ENCODE results near the gene AGAP3. TPM values are rescaled to one million over a fixed set of nuclear protein-coding genes. Genes with fewer than 3 reads are reported as not detected.

The AGAP3 gene
- total and polyA plus RNA-seq, 2 donors (not counting 1 experiment from before 2014, with no cell fraction given) = 21.1 to 22.3 TPM

GRCh38 chr7:151078233-151079040 lies 7.8 kb upstream of the AGAP3 start:
- Histone ChIP-seq H3K9ac (ENCODE audit: low read length) (no peak overlapping the region), H3K27me3 (replicated peaks in 1 of 4; ENCODE audit: control extremely low read depth in 1 of 4, control insufficient read depth in 3 of 4, insufficient read depth in 4 of 4, low read length in 3 of 4) (no peaks in the 10 kb centered on the region), H2AFZ (ENCODE audit: insufficient read depth, low read depth, low read length, poor library complexity, severe bottlenecking) (no peak overlapping the region), H4K20me1 (ENCODE audit: control insufficient read depth, insufficient read depth, low read length, poor library complexity, severe bottlenecking) (peaks cover 26% of the 10 kb centered on the region), H3K9me3 (ENCODE audit: control extremely low read depth in 1 of 3, control insufficient read depth in 2 of 3, insufficient read depth in 1 of 3, low read length in 2 of 3) (no peaks in the 10 kb centered on the region), H3K4me1 (ENCODE audit: control insufficient read depth in 2 of 2, insufficient read depth in 2 of 2, low read length in 2 of 2) (peaks cover 26 to 39% of the 10 kb centered on the region in 2 donors), H3K36me3 (replicated peaks in 1 of 2; ENCODE audit: control extremely low read depth in 1 of 2, control insufficient read depth in 1 of 2, extremely low read depth in 1 of 2, insufficient read depth in 2 of 2, low read length in 1 of 2) (peaks cover 0 to 15% of the 10 kb centered on the region in 2 experiments), H3K27ac (ENCODE audit: low read length in 2 of 2) (no peak overlapping the region), H3K4me3 (ENCODE audit: control extremely low read depth in 1 of 5, extremely low read depth in 1 of 5, insufficient read depth in 1 of 5, low read depth in 2 of 5, low read length in 4 of 5) (no peak overlapping the region), H3K4me2 (replicated peaks; ENCODE audit: low read depth, low read length, poor library complexity, severe bottlenecking) (no peak overlapping the region), H3K79me2 (ENCODE audit: control insufficient read depth, insufficient read depth, low read length) (peaks cover 39% of the 10 kb centered on the region)
- peak overlapping the region; percentile 87 for H3K4me3 Mint-ChIP-seq
- POLR2A ChIA-PET = interaction anchor here (0.6 kb wide), 1 partner anchor 20 kb away, joined by 8 read pairs; no protein-coding TSS in a partner anchor
- H3K9me3 Mint-ChIP-seq (ENCODE audit: insufficient read depth) = no peaks in the 10 kb centered on the region
- H3K27me3 Mint-ChIP-seq = no peaks in the 10 kb centered on the region
- TF ChIP-seq, protein P1, sequence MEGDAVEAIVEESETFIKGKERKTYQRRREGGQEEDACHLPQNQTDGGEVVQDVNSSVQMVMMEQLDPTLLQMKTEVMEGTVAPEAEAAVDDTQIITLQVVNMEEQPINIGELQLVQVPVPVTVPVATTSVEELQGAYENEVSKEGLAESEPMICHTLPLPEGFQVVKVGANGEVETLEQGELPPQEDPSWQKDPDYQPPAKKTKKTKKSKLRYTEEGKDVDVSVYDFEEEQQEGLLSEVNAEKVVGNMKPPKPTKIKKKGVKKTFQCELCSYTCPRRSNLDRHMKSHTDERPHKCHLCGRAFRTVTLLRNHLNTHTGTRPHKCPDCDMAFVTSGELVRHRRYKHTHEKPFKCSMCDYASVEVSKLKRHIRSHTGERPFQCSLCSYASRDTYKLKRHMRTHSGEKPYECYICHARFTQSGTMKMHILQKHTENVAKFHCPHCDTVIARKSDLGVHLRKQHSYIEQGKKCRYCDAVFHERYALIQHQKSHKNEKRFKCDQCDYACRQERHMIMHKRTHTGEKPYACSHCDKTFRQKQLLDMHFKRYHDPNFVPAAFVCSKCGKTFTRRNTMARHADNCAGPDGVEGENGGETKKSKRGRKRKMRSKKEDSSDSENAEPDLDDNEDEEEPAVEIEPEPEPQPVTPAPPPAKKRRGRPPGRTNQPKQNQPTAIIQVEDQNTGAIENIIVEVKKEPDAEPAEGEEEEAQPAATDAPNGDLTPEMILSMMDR (IDR thresholded peaks at IDR 0.05) = no peak
- TF ChIP-seq EZH2 (IDR thresholded peaks at IDR 0.05; ENCODE audit: borderline replicate concordance, insufficient read depth, low read depth, low read length, poor library complexity, severe bottlenecking) = no peak
- intact Hi-C loops (cut with micrococcal nuclease) = no loop called here
- H3K4me1 Mint-ChIP-seq = peaks cover 34% of the 10 kb centered on the region
- peak overlapping the region; percentile 80 for H3K27ac Mint-ChIP-seq
- CTCF ChIA-PET = no interaction called here
- WGBS (ENCODE audit: insufficient coverage) = 80% methylated on average over 21 of the region's 22 CpGs
- ATAC-seq (ENCODE audit: low read depth) (no peak), DNase-seq (peak; percentile 21)
